ENCODE measurements around the gene CUBN.
"Not testable (repeated sequence)": the region's sequence is repeated elsewhere in the genome, so short reads cannot be mapped to it uniquely, and the experiment has no call there.

Gene CUBN

GRCh38 chr10:17138460-17139042, 8.9 kb upstream of the CUBN start:
- no peak for DNase-seq

- DNase-seq = no peak
Observed at GRCh38 chr10:17134737-17135260, 5.2 kb upstream of the CUBN start.

- DNase-seq = no peak
Observed at GRCh38 chr10:17134282-17134681, 4.7 kb upstream of the CUBN start.

- DNase-seq = no peak
Observed at GRCh38 chr10:17128261-17128660, 1.4 kb downstream of the CUBN start.

GRCh38 chr10:17126327-17126726, 3.3 kb downstream of the CUBN start:
- DNase-seq = no peak

GRCh38 chr10:17125206-17125893, 4.3 kb downstream of the CUBN start:
- DNase-seq = no peak

- no peak for DNase-seq
Observed at GRCh38 chr10:17123961-17124360, 5.7 kb downstream of the CUBN start.

- DNase-seq = no peak
Observed at GRCh38 chr10:17122726-17123661, 6.6 kb downstream of the CUBN start.

GRCh38 chr10:17122052-17122451, 7.6 kb downstream of the CUBN start:
- no peak for DNase-seq

GRCh38 chr10:17120694-17121093, 8.9 kb downstream of the CUBN start:
- no peak for DNase-seq

GRCh38 chr10:17119845-17120244, 9.8 kb downstream of the CUBN start:
- no peak for DNase-seq

GRCh38 chr10:17116193-17116592, 13.4 kb downstream of the CUBN start:
- DNase-seq = no peak

GRCh38 chr10:17115683-17116082, 13.9 kb downstream of the CUBN start:
- DNase-seq = no peak

- not testable (repeated sequence) for DNase-seq
Observed at GRCh38 chr10:17114878-17115444, 14.7 kb downstream of the CUBN start.

- DNase-seq = no peak
Observed at GRCh38 chr10:17113889-17114540, 15.6 kb downstream of the CUBN start.

- DNase-seq = no peak
Observed at GRCh38 chr10:17113346-17113745, 16.3 kb downstream of the CUBN start.

GRCh38 chr10:17112566-17112965, 17.0 kb downstream of the CUBN start:
- DNase-seq = no peak

- DNase-seq = no peak
Observed at GRCh38 chr10:17109475-17110207, 20.0 kb downstream of the CUBN start.

- no peak for DNase-seq
Observed at GRCh38 chr10:17109046-17109445, 20.6 kb downstream of the CUBN start.

GRCh38 chr10:17106991-17107390, 22.6 kb downstream of the CUBN start:
- DNase-seq = no peak

- no peak for DNase-seq
Observed at GRCh38 chr10:17101910-17102266, 27.7 kb downstream of the CUBN start.
